ENCODE results near the gene ZNF512.

- no peak for TF ChIP-seq EZH2phosphoT487 (IDR thresholded peaks at IDR 0.05; ENCODE audit: insufficient read depth, low read depth)
- no peak for TF ChIP-seq EZH2 (IDR thresholded peaks at IDR 0.05; ENCODE audit: insufficient read depth, poor library complexity, severe bottlenecking)
Measured at GRCh38 chr2:27572998-27573429, 9.8 kb upstream of the ZNF512 start.

Data from GM23248 (cell line).